Activated CD4-positive, alpha-beta T cell treated with anti-CD3 and anti-CD28 coated beads, Interleukin-2, amount 50 U/mL, for 48 hours (primary cell): ENCODE measurements around the gene ATXN1.
"Not testable (repeated sequence)": the region's sequence is repeated elsewhere in the genome, so short reads cannot be mapped to it uniquely, and the experiment has no call there.

Experiments
- DNase-seq, 2 experiments: peaks; one replicate each; pipeline ENCODE4 v3.0.0-alpha.2; 2020

The ATXN1 gene

GRCh38 chr6:16760516-16761470, at the start of gene ATXN1:
Gene ATXN1 (minus strand): TSS chr6:16761460.
- peak; percentile 34 to 49 for DNase-seq

GRCh38 chr6:16810411-16810810, 49.2 kb upstream of the ATXN1 start:
- no peak for DNase-seq

GRCh38 chr6:16809753-16810358, 48.6 kb upstream of the ATXN1 start:
- DNase-seq = no peak

GRCh38 chr6:16807956-16808355, 46.7 kb upstream of the ATXN1 start:
- no peak for DNase-seq

GRCh38 chr6:16806363-16806762, 45.1 kb upstream of the ATXN1 start:
- no peak for DNase-seq

- DNase-seq = no peak
Measured at GRCh38 chr6:16805243-16805950, 44.1 kb upstream of the ATXN1 start.

GRCh38 chr6:16804546-16805242, 43.4 kb upstream of the ATXN1 start:
- DNase-seq = no peak

- no peak for DNase-seq
Measured at GRCh38 chr6:16803294-16804200, 42.3 kb upstream of the ATXN1 start.

GRCh38 chr6:16802071-16802470, 40.8 kb upstream of the ATXN1 start:
- no peak for DNase-seq

- peak; percentile 8 to 27 for DNase-seq
Measured at GRCh38 chr6:16800942-16801341, 39.7 kb upstream of the ATXN1 start.

- DNase-seq = no peak
Measured at GRCh38 chr6:16800341-16800740, 39.1 kb upstream of the ATXN1 start.

GRCh38 chr6:16799279-16800193, 38.3 kb upstream of the ATXN1 start:
- no peak for DNase-seq

GRCh38 chr6:16793828-16794412, 32.7 kb upstream of the ATXN1 start:
- no peak for DNase-seq

- no peak for DNase-seq
Measured at GRCh38 chr6:16789329-16790038, 28.2 kb upstream of the ATXN1 start.

- DNase-seq = no peak
Measured at GRCh38 chr6:16787128-16787682, 25.9 kb upstream of the ATXN1 start.

GRCh38 chr6:16785496-16785895, 24.2 kb upstream of the ATXN1 start:
- DNase-seq = no peak

GRCh38 chr6:16784957-16785356, 23.7 kb upstream of the ATXN1 start:
- DNase-seq = not testable (repeated sequence)

- DNase-seq = no peak
Measured at GRCh38 chr6:16783952-16784565, 22.8 kb upstream of the ATXN1 start.

GRCh38 chr6:16783509-16783908, 22.2 kb upstream of the ATXN1 start:
- no peak for DNase-seq
